Measurements from ENCODE around the gene ONECUT1. TPM values are rescaled to one million over a fixed set of nuclear protein-coding genes. Genes with fewer than 3 reads are reported as not detected.

ONECUT1 gene
- total and polyA plus RNA-seq, 2 of the 8 experiments (the other 6 are each of a cell fraction or from before 2014, with no cell fraction given): 0.65 to 6.4 TPM

DNA sequence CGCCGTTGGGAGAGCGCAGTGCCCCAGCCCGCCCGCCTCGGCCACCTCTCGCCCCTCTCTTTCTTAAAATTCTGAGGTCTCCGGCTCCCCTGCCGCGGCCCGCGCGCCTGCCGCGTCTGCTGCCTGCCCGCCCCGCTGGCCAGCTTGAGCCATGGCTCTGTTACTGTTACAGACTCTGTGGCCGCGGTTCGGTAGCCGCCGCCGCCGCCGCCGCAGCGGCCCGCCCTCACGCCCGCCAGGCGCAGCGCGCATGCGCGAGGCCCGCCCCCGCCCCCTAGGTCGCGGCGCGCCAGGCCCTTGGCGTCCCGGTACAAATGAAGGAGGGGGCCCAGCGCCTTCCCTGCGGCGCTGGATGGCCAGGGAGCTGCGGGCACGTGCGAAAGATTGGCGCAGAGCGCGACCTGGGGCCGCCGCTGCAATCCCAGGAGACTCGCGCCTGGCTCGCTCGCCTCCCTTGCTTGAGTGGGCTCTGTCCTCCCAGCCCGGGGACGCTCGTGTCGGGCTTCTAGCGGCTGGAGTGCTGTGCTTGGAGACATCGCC lies at the start of gene ONECUT1 (continued):
- TF ChIP-seq EGR1 (IDR thresholded peaks at IDR 0.05; ENCODE audit: borderline replicate concordance, low read depth, low read length): peak; percentile 23; the same call in 1 of the 2 replicates
- TF ChIP-seq CHD2 (IDR thresholded peaks at IDR 0.05; ENCODE audit: low read length): no peak
- no peak for TF ChIP-seq JUN (IDR thresholded peaks at IDR 0.05; ENCODE audit: low read depth, low read length)
- 0 out of 2 replicates have a peak, but pooled peaks have one; percentile 4 for TF ChIP-seq PHF8 (conservative IDR thresholded peaks at IDR 0.05; ENCODE audit: low read depth, low read length)
- TF ChIP-seq SUZ12 (IDR thresholded peaks at IDR 0.05; ENCODE audit: low read length): no peak
- no peak for TF ChIP-seq SAP30 (IDR thresholded peaks at IDR 0.05; ENCODE audit: insufficient read depth, insufficient replicate concordance, low read length)
- no peak for TF ChIP-seq SP4 (IDR thresholded peaks at IDR 0.05; ENCODE audit: low read length)
- no peak for TF ChIP-seq YY1 (IDR thresholded peaks at IDR 0.05; ENCODE audit: low read depth, low read length)
- peak; percentile 60 for TF ChIP-seq NRF1 (IDR thresholded peaks at IDR 0.05; ENCODE audit: low read depth, low read length)
- TF ChIP-seq EZH2 (IDR thresholded peaks at IDR 0.05; ENCODE audit: low read depth, low read length, severe bottlenecking): no peak
